ENCODE data around the gene FITM1. TPM values are rescaled to one million over a fixed set of nuclear protein-coding genes. Genes with fewer than 3 reads are reported as not detected.

The FITM1 gene
- total RNA-seq, 4 donors from 2014 or later, result 0.27 to 0.67 TPM; not detected in 2

GRCh38 chr14:24176599-24176998 lies 46.1 kb downstream of the FITM1 start:
- peaks cover 0 to 26% (median 7%) of the 10 kb centered on the region in 3 donors for H3K4me1 ChIP-seq
- H3K9me3 ChIP-seq, result no peaks in the 10 kb centered on the region
- H3K27ac ChIP-seq, result no peak overlapping the region
- H3K36me3 ChIP-seq, result peaks cover 0 to 54% of the 10 kb centered on the region in 2 donors
- H3K27me3 ChIP-seq, result no peaks in the 10 kb centered on the region
- no peak overlapping the region for H3K4me3 ChIP-seq
- no peak for ATAC-seq
- no peak for TF ChIP-seq CTCF (IDR thresholded peaks at IDR 0.05)
- no peak for TF ChIP-seq EP300 (IDR thresholded peaks at IDR 0.05)
- TF ChIP-seq POLR2A (IDR thresholded peaks at IDR 0.05), result no peak
- no peak for TF ChIP-seq POLR2AphosphoS5 (IDR thresholded peaks at IDR 0.05)
- WGBS, 2 donors (ENCODE audit: low coverage in 1 of 2), result 88% methylated on average over 1 of the region's 5 CpGs; no CpG with 5 or more reads in 1 of the 2 donors

- H3K9me3 ChIP-seq, result no peaks in the 10 kb centered on the region
- ATAC-seq, result no peak
- H3K4me3 ChIP-seq, result no peak overlapping the region
- H3K27ac ChIP-seq, result no peak overlapping the region
- H3K4me1 ChIP-seq, result peaks cover 0 to 20% (median 4%) of the 10 kb centered on the region in 3 donors
- 60% methylated on average over 2 of the region's 12 CpGs; no CpG with 5 or more reads in 1 of the 2 donors for WGBS, 2 donors (ENCODE audit: low coverage in 1 of 2)
- TF ChIP-seq POLR2AphosphoS5 (IDR thresholded peaks at IDR 0.05), result no peak
- no peak for TF ChIP-seq EP300 (IDR thresholded peaks at IDR 0.05)
- no peak for TF ChIP-seq CTCF (IDR thresholded peaks at IDR 0.05)
- no peak for TF ChIP-seq POLR2A (IDR thresholded peaks at IDR 0.05)
- H3K27me3 ChIP-seq, result no peaks in the 10 kb centered on the region
- peaks cover 0 to 60% of the 10 kb centered on the region in 2 donors for H3K36me3 ChIP-seq
Observed at GRCh38 chr14:24177041-24177825, 46.8 kb downstream of the FITM1 start.

- H3K27me3 ChIP-seq, result no peaks in the 10 kb centered on the region
- no peak overlapping the region for H3K4me3 ChIP-seq
- no peak overlapping the region for H3K27ac ChIP-seq
- H3K36me3 ChIP-seq, result peaks cover 0 to 67% of the 10 kb centered on the region in 2 donors
- WGBS, 2 donors (ENCODE audit: low coverage in 1 of 2), result 91% methylated on average over 5 of the region's 14 CpGs; no CpG with 5 or more reads in 1 of the 2 donors
- TF ChIP-seq EP300 (IDR thresholded peaks at IDR 0.05), result no peak
- TF ChIP-seq POLR2A (IDR thresholded peaks at IDR 0.05), result no peak
- no peak for TF ChIP-seq POLR2AphosphoS5 (IDR thresholded peaks at IDR 0.05)
- TF ChIP-seq CTCF (IDR thresholded peaks at IDR 0.05), result no peak
- no peaks in the 10 kb centered on the region for H3K9me3 ChIP-seq
- peaks cover 0 to 14% (median 4%) of the 10 kb centered on the region in 3 donors for H3K4me1 ChIP-seq
- ATAC-seq, result no peak
Observed at GRCh38 chr14:24177891-24178290, 47.4 kb downstream of the FITM1 start.

- H3K9me3 ChIP-seq, result no peaks in the 10 kb centered on the region
- H3K4me3 ChIP-seq, result no peak overlapping the region
- peaks cover 0 to 74% of the 10 kb centered on the region in 2 donors for H3K36me3 ChIP-seq
- no peak for ATAC-seq
- WGBS, 2 donors (ENCODE audit: low coverage in 1 of 2), result 80 to 100% methylated on average over 1 of the region's 12 CpGs
- peaks cover 0 to 14% (median 4%) of the 10 kb centered on the region in 3 donors for H3K4me1 ChIP-seq
- no peaks in the 10 kb centered on the region for H3K27me3 ChIP-seq
- TF ChIP-seq EP300 (IDR thresholded peaks at IDR 0.05) (no peak), POLR2A (IDR thresholded peaks at IDR 0.05) (no peak), POLR2AphosphoS5 (IDR thresholded peaks at IDR 0.05) (no peak)
- H3K27ac ChIP-seq, result peak overlapping the region in 3 of 4 donors; percentile 69 to 74 (median 74)
Observed at GRCh38 chr14:24178399-24179178, 48.1 kb downstream of the FITM1 start.

- Histone ChIP-seq H3K9me3 (no peaks in the 10 kb centered on the region), H3K27me3 (no peaks in the 10 kb centered on the region), H3K36me3 (peaks cover 0 to 82% of the 10 kb centered on the region in 2 donors), H3K4me1 (peaks cover 0 to 14% (median 4%) of the 10 kb centered on the region in 3 donors), H3K27ac (peak overlapping the region; percentile 26 to 74 (median 72)), H3K4me3 (no peak overlapping the region)
- 79% methylated on average over 4 of the region's 14 CpGs; no CpG with 5 or more reads in 1 of the 2 donors for WGBS, 2 donors (ENCODE audit: low coverage in 1 of 2)
- no peak for TF ChIP-seq POLR2AphosphoS5 (IDR thresholded peaks at IDR 0.05)
- no peak for TF ChIP-seq EP300 (IDR thresholded peaks at IDR 0.05)
- no peak for TF ChIP-seq CTCF (IDR thresholded peaks at IDR 0.05)
- no peak for TF ChIP-seq POLR2A (IDR thresholded peaks at IDR 0.05)
- ATAC-seq, result no peak
Observed at GRCh38 chr14:24179294-24179960, 49.0 kb downstream of the FITM1 start.
